Ishikawa (cell line): Measurements from ENCODE around the gene SCYGR4.

Experiments
- CEBPB ChIP-seq: IDR thresholded peaks from 2 replicates; pipeline ENCODE4 v1.6.1; 2012
- EP300 ChIP-seq: IDR thresholded peaks from 2 replicates; pipeline ENCODE4 v1.6.1; 2012; ENCODE audit warnings: borderline replicate concordance
- RAD21 ChIP-seq: IDR thresholded peaks from 2 replicates; pipeline ENCODE4 v1.6.1; 2012; ENCODE audit warnings: low read depth
- TAF1 ChIP-seq: IDR thresholded peaks from 2 replicates; pipeline ENCODE4 v1.6.1; 2012; ENCODE audit warnings: low read depth, mild to moderate bottlenecking
- TCF12 ChIP-seq: IDR thresholded peaks from 2 replicates; pipeline ENCODE4 v1.6.1; 2012; ENCODE audit warnings: low read depth
- YY1 ChIP-seq: IDR thresholded peaks from 2 replicates; pipeline ENCODE4 v1.6.1; 2012; ENCODE audit warnings: low read depth
- TF ChIP-seq, protein P1 (sequence below): IDR thresholded peaks from 2 replicates; pipeline ENCODE4 v1.6.1; 2012

DNA sequence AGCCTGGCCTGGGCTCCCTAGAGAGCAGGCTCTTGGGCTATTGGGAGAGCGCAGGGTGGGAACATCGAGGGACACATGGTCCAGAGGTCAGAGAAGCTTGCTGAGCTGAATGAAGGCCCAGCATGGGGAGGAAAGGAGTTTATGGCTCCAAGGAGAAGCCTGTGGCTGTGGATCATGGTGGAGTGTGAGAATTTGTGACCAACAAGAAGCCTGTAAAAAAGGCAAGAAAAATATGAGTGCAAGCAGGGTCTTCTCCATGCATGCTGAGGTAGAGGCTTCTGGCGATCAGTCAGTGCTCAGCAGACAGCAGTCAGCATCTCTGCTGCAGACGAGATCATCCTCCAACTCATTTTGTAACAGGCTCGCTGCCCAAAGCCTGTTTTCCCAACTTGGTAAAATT is 1.4 kb upstream of the SCYGR4 start:
- TF ChIP-seq YY1 (no peak), TCF12 (no peak), TAF1 (no peak), CEBPB (no peak), EP300 (no peak), RAD21 (no peak)
- TF ChIP-seq, protein P1, sequence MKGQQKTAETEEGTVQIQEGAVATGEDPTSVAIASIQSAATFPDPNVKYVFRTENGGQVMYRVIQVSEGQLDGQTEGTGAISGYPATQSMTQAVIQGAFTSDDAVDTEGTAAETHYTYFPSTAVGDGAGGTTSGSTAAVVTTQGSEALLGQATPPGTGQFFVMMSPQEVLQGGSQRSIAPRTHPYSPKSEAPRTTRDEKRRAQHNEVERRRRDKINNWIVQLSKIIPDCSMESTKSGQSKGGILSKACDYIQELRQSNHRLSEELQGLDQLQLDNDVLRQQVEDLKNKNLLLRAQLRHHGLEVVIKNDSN: no peak
